GM03348 (cell line): Measurements from ENCODE around the gene VWF.
A peak's percentile ranks its signal among the peaks of the same experiment; 100 is the strongest.

ENCODE experiments used
- DNase-seq: peaks from one replicate; pipeline ENCODE4 v3.0.0; 2012; ENCODE audit warnings: low spot score

Gene VWF

GRCh38 chr12:5977556-5977955 lies 146.9 kb downstream of the VWF start:
- no peak for DNase-seq

- DNase-seq: no peak
These were observed 147.8 kb downstream of the VWF start for GRCh38 chr12:5976711-5977110.

- DNase-seq: no peak
These were observed 148.3 kb downstream of the VWF start for GRCh38 chr12:5976196-5976595.

- no peak for DNase-seq
These were observed 150.9 kb downstream of the VWF start for GRCh38 chr12:5973461-5974115.

GRCh38 chr12:5972387-5972786 lies 152.1 kb downstream of the VWF start:
- no peak for DNase-seq

GRCh38 chr12:5971194-5971850 lies 153.1 kb downstream of the VWF start:
- no peak for DNase-seq

GRCh38 chr12:5969974-5970690 lies 154.3 kb downstream of the VWF start:
- DNase-seq: no peak

- DNase-seq: no peak
These were observed 155.1 kb downstream of the VWF start for GRCh38 chr12:5969156-5969973.

GRCh38 chr12:5967645-5968415 lies 156.6 kb downstream of the VWF start:
- no peak for DNase-seq

- DNase-seq: no peak
These were observed 157.9 kb downstream of the VWF start for GRCh38 chr12:5966486-5967095.

GRCh38 chr12:5965950-5966383 lies 158.5 kb downstream of the VWF start:
- DNase-seq: peak; percentile 88

- no peak for DNase-seq
These were observed 159.3 kb downstream of the VWF start for GRCh38 chr12:5964913-5965900.

GRCh38 chr12:5963515-5963914 lies 161.0 kb downstream of the VWF start:
- DNase-seq: no peak

GRCh38 chr12:5960783-5961182 lies 163.7 kb downstream of the VWF start:
- DNase-seq: no peak

GRCh38 chr12:5956987-5957386 lies 167.5 kb downstream of the VWF start:
- DNase-seq: no peak

- no peak for DNase-seq
These were observed 169.8 kb downstream of the VWF start for GRCh38 chr12:5954661-5955060.

- no peak for DNase-seq
These were observed 170.5 kb downstream of the VWF start for GRCh38 chr12:5953835-5954586.

GRCh38 chr12:5952031-5952430 lies 172.4 kb downstream of the VWF start:
- no peak for DNase-seq

- DNase-seq: no peak
These were observed 175.8 kb downstream of the VWF start for GRCh38 chr12:5948696-5949095.
